Astrocyte (in vitro differentiated cells and primary cell): Measurements from ENCODE around the gene PACC1. TPM values are rescaled to one million over a fixed set of nuclear protein-coding genes. Genes with fewer than 3 reads are reported as not detected.

Experiments
- DNase-seq: peaks from one replicate; pipeline ENCODE4 v3.0.0-alpha.2; 2010; ENCODE audit warnings: low read depth
- FAIRE-seq: peaks from 2 replicates; lab custom pipeline; 2011; peaks lifted over from hg19 to GRCh38; lab: Jason Lieb, UNC
- H2AFZ ChIP-seq: 2 replicates; pipeline ENCODE4 v1.6.0; 2012; ENCODE audit warnings: low read depth, low read length, inconsistent platforms
- H3K27ac ChIP-seq: 2 replicates; pipeline ENCODE4 v1.5.1; 2011; ENCODE audit warnings: low read depth, low read length, inconsistent platforms
- H3K27me3 ChIP-seq: 2 replicates; pipeline ENCODE4 v1.6.0; 2011; ENCODE audit warnings: low read length, inconsistent platforms; ENCODE audit not compliant: insufficient read depth
- H3K36me3 ChIP-seq: 2 replicates; pipeline ENCODE4 v1.5.1; 2011; ENCODE audit warnings: low read length, inconsistent platforms; ENCODE audit not compliant: insufficient read depth
- H3K4me1 ChIP-seq: 2 replicates; pipeline ENCODE4 v1.5.1; 2011; ENCODE audit warnings: low read length, inconsistent platforms; ENCODE audit not compliant: insufficient read depth
- H3K4me2 ChIP-seq: 2 replicates; pipeline ENCODE4 v1.6.0; 2012; ENCODE audit warnings: low read length, inconsistent platforms
- H3K4me3 ChIP-seq: 2 replicates; pipeline ENCODE4 v1.5.1; 2011; ENCODE audit warnings: low read depth, mild to moderate bottlenecking, low read length, inconsistent platforms; ENCODE audit not compliant: insufficient read depth
- H3K79me2 ChIP-seq: 2 replicates; pipeline ENCODE4 v1.6.0; 2012; ENCODE audit warnings: mild to moderate bottlenecking, low read length, inconsistent platforms; ENCODE audit not compliant: insufficient read depth
- H3K9ac ChIP-seq: 2 replicates; pipeline ENCODE4 v1.6.0; 2012; ENCODE audit warnings: mild to moderate bottlenecking, low read length, inconsistent platforms
- H3K9me3 ChIP-seq: 2 replicates; pipeline ENCODE4 v1.5.1; 2012; ENCODE audit warnings: low read depth, mild to moderate bottlenecking, low read length, inconsistent platforms; ENCODE audit not compliant: insufficient read depth
- H4K20me1 ChIP-seq: 2 replicates; pipeline ENCODE4 v1.6.0; 2012; ENCODE audit warnings: low read length, inconsistent platforms; ENCODE audit not compliant: insufficient read depth
- H3K27ac Mint-ChIP-seq: one replicate; pipeline ENCODE4 v1.8.0; 2021; ENCODE audit warnings: mild to moderate bottlenecking, mixed read lengths; ENCODE audit not compliant: unreplicated experiment
- H3K27me3 Mint-ChIP-seq: one replicate; pipeline ENCODE4 v1.8.0; 2021; ENCODE audit warnings: low read depth, mixed read lengths; ENCODE audit not compliant: unreplicated experiment
- H3K36me3 Mint-ChIP-seq: one replicate; pipeline ENCODE4 v1.8.0; 2021; ENCODE audit warnings: low read depth, mixed read lengths; ENCODE audit not compliant: unreplicated experiment
- H3K4me1 Mint-ChIP-seq: one replicate; pipeline ENCODE4 v1.8.0; 2021; ENCODE audit warnings: low read depth, mixed read lengths; ENCODE audit not compliant: unreplicated experiment
- H3K4me3 Mint-ChIP-seq: one replicate; pipeline ENCODE4 v1.8.0; 2021; ENCODE audit warnings: mild to moderate bottlenecking, moderate library complexity, mixed read lengths; ENCODE audit not compliant: unreplicated experiment
- H3K9me3 Mint-ChIP-seq: one replicate; pipeline ENCODE4 v1.8.0; 2021; ENCODE audit warnings: mild to moderate bottlenecking, mixed read lengths; ENCODE audit not compliant: unreplicated experiment
- CTCF ChIP-seq: IDR thresholded peaks from 2 replicates; pipeline ENCODE4 v1.5.1; 2011; ENCODE audit warnings: low read depth, mild to moderate bottlenecking, inconsistent platforms, low read length, moderate library complexity; ENCODE audit not compliant: insufficient read depth
- EZH2 ChIP-seq: IDR thresholded peaks from 2 replicates; pipeline ENCODE4 v1.6.1; 2012; ENCODE audit warnings: mild to moderate bottlenecking, low read length, inconsistent platforms; ENCODE audit not compliant: insufficient read depth
- total RNA-seq: library from RNA; stranded (reverse); gene quantifications from 2 replicates; pipeline ENCODE4 v1.2.1, GENCODE V29; 2021

The PACC1 gene
- total RNA-seq, 1 donor from 2014 or later = 18.8 TPM

- Histone ChIP-seq H4K20me1 (no peaks in the 10 kb centered on the region), H3K27me3 (no peaks in the 10 kb centered on the region), H2AFZ (peak overlapping the region; percentile 29), H3K4me3 (no peak overlapping the region), H3K9ac (no peak overlapping the region), H3K36me3 (no peaks in the 10 kb centered on the region), H3K79me2 (no peaks in the 10 kb centered on the region), H3K27ac (no peak overlapping the region), H3K4me1 (peaks cover 6% of the 10 kb centered on the region), H3K9me3 (peaks cover under 1% of the 10 kb centered on the region), H3K4me2 (peak overlapping the region; percentile 9)
- H3K4me3 Mint-ChIP-seq = no peak overlapping the region
- H3K9me3 Mint-ChIP-seq = no peaks in the 10 kb centered on the region
- peak overlapping the region; percentile 14 for H3K27ac Mint-ChIP-seq
- peaks cover 17% of the 10 kb centered on the region for H3K27me3 Mint-ChIP-seq
- peaks cover 3% of the 10 kb centered on the region for H3K4me1 Mint-ChIP-seq
- FAIRE-seq = no peak
- no peak for TF ChIP-seq CTCF
- TF ChIP-seq EZH2 = no peak
- DNase-seq = peak; percentile 81
- H3K36me3 Mint-ChIP-seq = peaks cover 3% of the 10 kb centered on the region
These were observed 37.9 kb upstream of the PACC1 start for GRCh38 chr1:212452323-212453155.

- Histone ChIP-seq H3K27me3 (no peaks in the 10 kb centered on the region), H3K4me3 (no peak overlapping the region), H3K27ac (no peak overlapping the region), H3K9me3 (no peaks in the 10 kb centered on the region), H3K79me2 (no peaks in the 10 kb centered on the region), H3K4me1 (peaks cover 6% of the 10 kb centered on the region), H3K9ac (no peak overlapping the region), H4K20me1 (no peaks in the 10 kb centered on the region), H3K36me3 (no peaks in the 10 kb centered on the region), H3K4me2 (no peak overlapping the region), H2AFZ (no peak overlapping the region)
- Mint-ChIP-seq H3K27me3 (peaks cover 16% of the 10 kb centered on the region), H3K4me1 (peaks cover 3% of the 10 kb centered on the region), H3K9me3 (no peaks in the 10 kb centered on the region), H3K4me3 (no peak overlapping the region), H3K36me3 (peaks cover 3% of the 10 kb centered on the region), H3K27ac (no peak overlapping the region)
- TF ChIP-seq CTCF (no peak), EZH2 (no peak)
- no peak for DNase-seq
- no peak for FAIRE-seq
These were observed 37.0 kb upstream of the PACC1 start for GRCh38 chr1:212451416-212452322.
